Stimulated activated CD4-positive, alpha-beta T cell treated with anti-CD3 and anti-CD28 coated beads, Interleukin-15, amount 100 ng/mL, for 1 hour (primary cell): ENCODE measurements around the gene ATG2B.

Source experiments
- DNase-seq, 2 donors: peaks; one replicate each; pipeline ENCODE4 v3.0.0-alpha.2; 2020; ENCODE audit warnings: low read depth in 1 of 2, low spot score in 1 of 2

Gene ATG2B

GRCh38 chr14:96229315-96229714 is 133.8 kb downstream of the ATG2B start:
- no peak for DNase-seq
